Adrenal gland (tissue), 12 donors: ENCODE data around the gene POGZ. TPM values are rescaled to one million over a fixed set of nuclear protein-coding genes. Genes with fewer than 3 reads are reported as not detected.

Experiments used
- DNase-seq, 7 donors: peaks; one replicate each; pipeline ENCODE4 v3.0.0-alpha.2; 2019 to 2020
- H3K27ac ChIP-seq, 5 donors: fragments of 200-600 bp; sonication (generic) in 4 of 5; 1 replicate in 3 of 5; 2 replicates in 2 of 5; pipeline versions ENCODE4 v1.5.1 to v1.8.0; 2016 to 2020; ENCODE audit warnings: mild to moderate bottlenecking in 1 of 5
- H3K27me3 ChIP-seq: fragments of 200-600 bp; 2 replicates; pipeline ENCODE4 v1.8.0; 2021
- H3K36me3 ChIP-seq, 2 donors: fragments of 200-600 bp; replicated peaks in 1 of 2; 1 replicate in 1 of 2; 2 replicates in 1 of 2; pipeline versions ENCODE4 v1.5.1 to v1.8.0; 2018 to 2022
- H3K4me1 ChIP-seq, 2 donors: fragments of 200-600 bp; replicated peaks in 1 of 2; 1 replicate in 1 of 2; 2 replicates in 1 of 2; pipeline versions ENCODE4 v1.5.1 to v1.8.0; 2018 to 2021
- H3K4me3 ChIP-seq, 4 donors: fragments of 200-600 bp; sonication (generic) in 3 of 4; one replicate each; pipeline ENCODE4 v1.5.1; 2016 to 2018
- H3K9me3 ChIP-seq, 3 donors: fragments of 200-600 bp; sonication (generic) in 1 of 3; replicated peaks in 1 of 3; 1 replicate in 2 of 3; 2 replicates in 1 of 3; pipeline versions ENCODE4 v1.5.1 to v1.8.0; 2016 to 2021
- POLR2A ChIP-seq, 2 donors: fragments of 450-650 bp; IDR thresholded peaks; one replicate each; pipeline ENCODE4 v1.6.1; 2017; ENCODE audit warnings: antibody characterized with exemption in 2 of 2, mild to moderate bottlenecking in 2 of 2, moderate library complexity in 1 of 2
- WGBS, 4 donors: extraction: QIAGEN DNeasy Blood & Tissue Kit in 2 of 4; methylation state at CpG; one replicate each; pipeline versions ENCODE4 v1.1.5 to v1.1.7; 2013 to 2017; 5-methylcytosine and 5-hydroxymethylcytosine counted together
- intact Hi-C, 2 donors: fragments of 100-400 bp; cut with DNase I; formaldehyde crosslinking; loops; one replicate each; pipeline versions ENCODE4 v1.14.1 to v1.15.0; 2022 to 2023
- polyA plus RNA-seq, 3 donors: library from polyadenylated mRNA; stranded (reverse); fragments of 200-250 nt in 2 of 3; fragments of 350-450 nt in 1 of 3; fragmentation: Illumina TruSeq in 1 of 3; extraction: RNeasy Lipid Tissue Mini Kit (QIAGEN cat#74804) in 1 of 3; gene quantifications; one replicate each; pipeline ENCODE4 v1.2.3, GENCODE V29; 2013 to 2014
- total RNA-seq, 9 donors: library from RNA; depleted of rRNA in 4 of 9; stranded (reverse); fragments of >200 nt in 4 of 9; fragments of 120-200 nt in 1 of 9; fragmentation: NEBNext Ultra II Directional in 1 of 9; extraction: Animal tissue kit (Norgen Biotek cat#: 25700) in 1 of 9; gene quantifications; one replicate each; pipeline versions ENCODE4 v1.1.0 to v1.2.4, GENCODE V29; 2013 to 2023
- TF ChIP-seq, protein P1 (sequence below), 6 experiments: fragments of 450-650 bp in 4 of 6; fragments of 200-600 bp in 2 of 6; sonication (generic) in 1 of 6; IDR thresholded peaks; 1 replicate in 5 of 6; 2 replicates in 1 of 6; pipeline versions ENCODE4 v1.5.1 to v1.8.0; 2016 to 2021; ENCODE audit warnings: antibody characterized with exemption in 6 of 6, mild to moderate bottlenecking in 2 of 6, moderate library complexity in 1 of 6
- donor health status: healthy with polysubstance abuse.
- donor health status: Bipolar disorder and iron deficiency.
- donor health status: DM: yes; HTN: yes; CAD: no.
- donor health status: DM: no; HTN: no; CAD: no.
- donor health status: DM: no; HTN: no; CAD: no.
- donor health status: DM: yes; HTN: yes; CAD: no.

POGZ gene
- total and polyA plus RNA-seq, 12 donors, result 24.0 to 117 (median 61.9) TPM

DNA sequence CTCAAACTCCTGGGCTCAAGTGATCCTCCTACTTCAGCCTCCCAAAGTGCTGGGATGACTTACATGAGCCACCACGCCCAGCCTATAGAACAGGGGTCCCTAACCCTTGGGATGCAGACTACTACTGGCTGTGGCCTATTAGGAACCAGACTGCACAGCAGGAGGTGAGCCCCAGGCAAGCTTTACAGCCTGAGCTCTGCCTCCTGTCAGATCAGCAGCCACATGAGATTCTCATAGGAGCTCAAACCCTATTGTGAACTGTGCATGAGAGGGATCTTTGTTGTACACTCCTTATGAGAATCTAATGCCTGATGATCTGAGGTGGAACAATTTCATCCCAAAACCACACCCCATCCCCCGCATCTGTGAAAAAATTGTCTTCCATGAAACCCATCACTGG, 73.3 kb downstream of the POGZ start:
- no peaks in the 10 kb centered on the region for H3K27me3 ChIP-seq
- H3K36me3 ChIP-seq, result no peaks in the 10 kb centered on the region
- no peak overlapping the region for H3K27ac ChIP-seq
- no peaks in the 10 kb centered on the region for H3K4me1 ChIP-seq
- H3K4me3 ChIP-seq, result no peak overlapping the region
- TF ChIP-seq POLR2A (IDR thresholded peaks at IDR 0.05), result no peak
- TF ChIP-seq, protein P1, sequence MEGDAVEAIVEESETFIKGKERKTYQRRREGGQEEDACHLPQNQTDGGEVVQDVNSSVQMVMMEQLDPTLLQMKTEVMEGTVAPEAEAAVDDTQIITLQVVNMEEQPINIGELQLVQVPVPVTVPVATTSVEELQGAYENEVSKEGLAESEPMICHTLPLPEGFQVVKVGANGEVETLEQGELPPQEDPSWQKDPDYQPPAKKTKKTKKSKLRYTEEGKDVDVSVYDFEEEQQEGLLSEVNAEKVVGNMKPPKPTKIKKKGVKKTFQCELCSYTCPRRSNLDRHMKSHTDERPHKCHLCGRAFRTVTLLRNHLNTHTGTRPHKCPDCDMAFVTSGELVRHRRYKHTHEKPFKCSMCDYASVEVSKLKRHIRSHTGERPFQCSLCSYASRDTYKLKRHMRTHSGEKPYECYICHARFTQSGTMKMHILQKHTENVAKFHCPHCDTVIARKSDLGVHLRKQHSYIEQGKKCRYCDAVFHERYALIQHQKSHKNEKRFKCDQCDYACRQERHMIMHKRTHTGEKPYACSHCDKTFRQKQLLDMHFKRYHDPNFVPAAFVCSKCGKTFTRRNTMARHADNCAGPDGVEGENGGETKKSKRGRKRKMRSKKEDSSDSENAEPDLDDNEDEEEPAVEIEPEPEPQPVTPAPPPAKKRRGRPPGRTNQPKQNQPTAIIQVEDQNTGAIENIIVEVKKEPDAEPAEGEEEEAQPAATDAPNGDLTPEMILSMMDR (IDR thresholded peaks at IDR 0.05), result no peak
- H3K9me3 ChIP-seq, result no peaks in the 10 kb centered on the region
- intact Hi-C loops, result no loop called here
- WGBS, 4 donors, result 87 to 100% (median 92%) methylated on average over 1 to 2 of the region's 2 CpGs
- peak in 1 of 7 donors; percentile 15 for DNase-seq

DNA sequence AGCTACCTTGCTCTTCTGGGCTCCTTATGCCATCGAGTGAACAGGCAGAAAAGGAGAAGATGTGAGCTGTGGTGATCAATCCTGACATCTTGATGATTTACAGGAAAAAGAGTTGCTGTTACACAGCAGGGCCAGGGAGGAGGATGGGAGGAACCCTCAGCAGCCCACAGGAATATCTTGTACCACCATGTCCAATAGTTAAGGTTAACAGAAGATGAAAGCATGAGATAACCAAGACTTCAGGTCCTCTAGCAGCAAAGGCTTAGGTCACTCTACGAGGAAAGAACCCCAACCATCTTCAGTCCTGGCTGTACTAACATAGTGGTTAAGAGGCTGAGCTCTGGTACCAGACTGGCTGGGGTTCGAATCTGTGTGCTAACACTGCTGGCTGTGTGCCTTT, 74.7 kb downstream of the POGZ start:
- Histone ChIP-seq H3K27me3 (no peaks in the 10 kb centered on the region), H3K9me3 (no peaks in the 10 kb centered on the region), H3K4me1 (no peaks in the 10 kb centered on the region), H3K27ac (no peak overlapping the region), H3K4me3 (no peak overlapping the region), H3K36me3 (no peaks in the 10 kb centered on the region)
- intact Hi-C loops, result no loop called here
- no peak for TF ChIP-seq POLR2A (IDR thresholded peaks at IDR 0.05)
- TF ChIP-seq, protein P1 (IDR thresholded peaks at IDR 0.05), result no peak
- WGBS, 4 donors, result 63 to 80% (median 72%) methylated on average over 3 of the region's 3 CpGs
- no peak for DNase-seq

DNA sequence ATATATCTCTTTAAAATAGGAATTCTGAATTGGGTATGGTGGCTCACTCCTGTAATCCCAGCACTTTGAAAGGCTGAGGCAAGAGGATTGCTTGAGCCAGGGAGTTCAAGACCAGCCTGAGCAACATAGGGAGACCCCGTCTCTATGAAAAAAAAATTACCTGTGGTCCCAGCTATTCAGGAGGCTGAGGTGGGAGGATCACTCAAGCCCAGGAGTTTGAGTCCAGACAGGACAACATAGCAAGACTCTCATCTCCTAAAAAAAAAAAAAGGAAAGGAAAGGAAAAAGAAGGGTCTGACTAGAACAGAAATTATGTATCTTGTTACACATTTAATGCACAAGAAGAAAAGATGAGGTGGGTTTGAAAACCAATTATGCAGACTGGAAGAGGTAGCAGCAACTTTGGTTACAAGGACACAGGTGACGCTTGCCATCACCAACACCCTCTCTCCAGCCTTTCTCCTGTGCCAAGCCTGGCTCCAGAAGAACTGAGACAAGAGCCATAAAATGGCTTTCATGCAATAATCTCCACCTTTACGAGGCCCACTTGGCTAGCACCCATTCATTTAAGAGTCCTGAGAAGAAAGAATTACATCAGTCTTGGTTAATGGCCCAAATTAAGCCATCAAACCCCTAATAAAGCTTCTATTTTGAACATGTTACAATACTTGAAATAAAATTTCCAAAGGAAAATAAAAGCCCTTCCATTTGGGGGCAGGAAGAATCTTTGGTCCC, 82.0 kb downstream of the POGZ start:
- H3K27ac ChIP-seq, result no peak overlapping the region
- H3K4me1 ChIP-seq, result no peaks in the 10 kb centered on the region
- H3K9me3 ChIP-seq, result no peaks in the 10 kb centered on the region
- no peak overlapping the region for H3K4me3 ChIP-seq
- intact Hi-C loops, result no loop called here
- H3K36me3 ChIP-seq, result no peaks in the 10 kb centered on the region
- no peak for DNase-seq
- TF ChIP-seq, protein P1 (IDR thresholded peaks at IDR 0.05), result no peak
- TF ChIP-seq POLR2A (IDR thresholded peaks at IDR 0.05), result no peak
- WGBS, 4 donors, result 66 to 82% (median 73%) methylated on average over 3 of the region's 3 CpGs
- no peaks in the 10 kb centered on the region for H3K27me3 ChIP-seq

DNA sequence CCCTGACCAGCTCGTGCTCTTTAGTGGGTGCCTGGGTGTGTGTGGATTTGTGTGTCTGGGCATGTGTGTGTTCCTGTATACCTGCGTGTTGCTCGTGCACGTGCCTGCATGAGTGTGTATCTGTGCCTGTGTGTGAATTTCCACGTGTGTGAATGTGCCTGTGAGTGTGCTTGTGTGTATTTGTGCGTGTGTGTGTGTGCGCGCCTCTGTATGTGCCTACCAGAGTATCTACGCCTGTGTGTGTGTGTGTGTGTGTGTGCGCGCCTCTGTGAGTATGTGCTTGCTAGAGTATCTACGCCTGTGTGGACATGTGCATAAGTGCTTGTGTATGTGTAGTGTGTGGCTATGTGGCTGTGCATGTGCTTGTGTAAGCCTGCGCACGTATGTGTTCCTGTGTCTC, 86.1 kb downstream of the POGZ start:
- TF ChIP-seq POLR2A (IDR thresholded peaks at IDR 0.05), result no peak
- TF ChIP-seq, protein P1 (IDR thresholded peaks at IDR 0.05), result no peak
- WGBS, 4 donors, result 87 to 97% (median 94%) methylated on average over 10 to 14 of the region's 14 CpGs
- Histone ChIP-seq H3K9me3 (no peaks in the 10 kb centered on the region), H3K27me3 (no peaks in the 10 kb centered on the region), H3K27ac (no peak overlapping the region), H3K4me1 (peaks cover 17 to 27% of the 10 kb centered on the region in 2 donors), H3K36me3 (no peaks in the 10 kb centered on the region), H3K4me3 (no peak overlapping the region)
- DNase-seq, result no peak
- intact Hi-C loops, result no loop called here
